SK-N-SH treated with all-trans-retinoic acid at 6 μM for 48 hours (cell line): Measurements from ENCODE around the gene LY6G5C.

Experiments
- ATAC-seq: fragments of 200-7000 bp; cut with Tn5 transposase; 3 replicates; pipeline ENCODE4 v1.9.1; 2020; ENCODE audit warnings: mild to moderate bottlenecking, moderate library complexity
- BACH2 ChIP-seq: fragments of 250-450 bp; sonication (Bioruptor Pico); IDR thresholded peaks from 2 replicates; pipeline ENCODE4 v1.9.0; 2021; ENCODE audit warnings: mild to moderate bottlenecking, borderline replicate concordance
- CSDC2 ChIP-seq: fragments of 250-450 bp; sonication (Bioruptor Pico); IDR thresholded peaks from 2 replicates; pipeline ENCODE4 v1.5.0; 2020; ENCODE audit warnings: mild to moderate bottlenecking, moderate library complexity
- ESRRG ChIP-seq: fragments of 250-450 bp; sonication (Bioruptor Pico); IDR thresholded peaks from 2 replicates; pipeline ENCODE4 v1.6.1; 2021; ENCODE audit warnings: mild to moderate bottlenecking
- GLIS3 ChIP-seq: fragments of 250-450 bp; sonication (Bioruptor Pico); IDR thresholded peaks from 2 replicates; pipeline ENCODE4 v1.5.0; 2020; ENCODE audit warnings: mild to moderate bottlenecking, moderate library complexity
- ISL1 ChIP-seq: fragments of 250-450 bp; sonication (Bioruptor Pico); IDR thresholded peaks from 2 replicates; pipeline ENCODE4 v2.1.2; 2022; ENCODE audit warnings: mild to moderate bottlenecking, moderate library complexity
- PPARA ChIP-seq: fragments of 250-450 bp; sonication (Bioruptor Pico); IDR thresholded peaks from 2 replicates; pipeline ENCODE4 v1.5.0; 2020; ENCODE audit warnings: mild to moderate bottlenecking, borderline replicate concordance
- RARB ChIP-seq: fragments of 250-450 bp; sonication (Bioruptor Pico); IDR thresholded peaks from 2 replicates; pipeline ENCODE4 v1.8.0; 2021; ENCODE audit warnings: mild to moderate bottlenecking, moderate library complexity
- SNAI2 ChIP-seq: fragments of 250-450 bp; sonication (Bioruptor Pico); IDR thresholded peaks from 2 replicates; pipeline ENCODE4 v1.5.0; 2020; ENCODE audit warnings: mild to moderate bottlenecking, moderate library complexity
- TCF4 ChIP-seq: fragments of 250-450 bp; sonication (Bioruptor Pico); IDR thresholded peaks from 2 replicates; pipeline ENCODE4 v1.8.0; 2021; ENCODE audit warnings: mild to moderate bottlenecking, moderate library complexity, borderline replicate concordance
- TOX ChIP-seq: fragments of 250-450 bp; sonication (Bioruptor Pico); IDR thresholded peaks from 2 replicates; pipeline ENCODE4 v1.8.0; 2021; ENCODE audit warnings: mild to moderate bottlenecking, moderate library complexity, borderline replicate concordance
- ZC3H10 ChIP-seq: fragments of 250-450 bp; sonication (Bioruptor Pico); IDR thresholded peaks from 2 replicates; pipeline ENCODE4 v1.5.1; 2021; ENCODE audit warnings: mild to moderate bottlenecking, moderate library complexity
- ZFP3 ChIP-seq: fragments of 250-450 bp; sonication (Bioruptor Pico); IDR thresholded peaks from 2 replicates; pipeline ENCODE4 v1.5.0; 2020; ENCODE audit warnings: mild to moderate bottlenecking, moderate library complexity
- ZFP30 ChIP-seq: fragments of 450-650 bp; formaldehyde crosslinking; IDR thresholded peaks from 2 replicates; pipeline ENCODE4 v1.5.0; 2022; ENCODE audit warnings: mild to moderate bottlenecking, moderate library complexity
- ZNF565 ChIP-seq: fragments of 450-650 bp; formaldehyde crosslinking; conservative IDR thresholded peaks from 2 replicates; pipeline ENCODE4 v1.5.0; 2020; ENCODE audit warnings: low read depth, mild to moderate bottlenecking, moderate library complexity
- ZNF70 ChIP-seq: fragments of 450-650 bp; formaldehyde crosslinking; IDR thresholded peaks from 2 replicates; pipeline ENCODE4 v1.5.0; 2020; ENCODE audit warnings: mild to moderate bottlenecking, moderate library complexity
- ZNF8 ChIP-seq: fragments of 450-650 bp; formaldehyde crosslinking; IDR thresholded peaks from 2 replicates; pipeline ENCODE4 v1.5.0; 2020; ENCODE audit warnings: mild to moderate bottlenecking, moderate library complexity
- TF ChIP-seq, protein P1 (sequence below): fragments of 250-450 bp; sonication (Bioruptor Pico); IDR thresholded peaks from 2 replicates; pipeline ENCODE4 v1.5.1; 2021; ENCODE audit warnings: mild to moderate bottlenecking, moderate library complexity
- TF ChIP-seq, protein P2 (sequence below): fragments of 250-450 bp; sonication (Bioruptor Pico); IDR thresholded peaks from 2 replicates; pipeline ENCODE4 v1.8.0; 2020; ENCODE audit warnings: mild to moderate bottlenecking, moderate library complexity, borderline replicate concordance
- TF ChIP-seq, protein P3 (sequence below): fragments of 250-450 bp; sonication (Bioruptor Pico); IDR thresholded peaks from 2 replicates; pipeline ENCODE4 v1.5.0; 2020; ENCODE audit warnings: mild to moderate bottlenecking, moderate library complexity
- TF ChIP-seq, protein P4 (sequence below): fragments of 250-450 bp; sonication (Bioruptor Pico); IDR thresholded peaks from 2 replicates; pipeline ENCODE4 v1.8.0; 2021; ENCODE audit warnings: low read depth, mild to moderate bottlenecking, moderate library complexity, borderline replicate concordance
- TF ChIP-seq, protein P5 (sequence below): fragments of 250-450 bp; sonication (Bioruptor Pico); IDR thresholded peaks from 2 replicates; pipeline ENCODE4 v1.5.1; 2020; ENCODE audit warnings: low read depth, mild to moderate bottlenecking, moderate library complexity

The LY6G5C gene

DNA sequence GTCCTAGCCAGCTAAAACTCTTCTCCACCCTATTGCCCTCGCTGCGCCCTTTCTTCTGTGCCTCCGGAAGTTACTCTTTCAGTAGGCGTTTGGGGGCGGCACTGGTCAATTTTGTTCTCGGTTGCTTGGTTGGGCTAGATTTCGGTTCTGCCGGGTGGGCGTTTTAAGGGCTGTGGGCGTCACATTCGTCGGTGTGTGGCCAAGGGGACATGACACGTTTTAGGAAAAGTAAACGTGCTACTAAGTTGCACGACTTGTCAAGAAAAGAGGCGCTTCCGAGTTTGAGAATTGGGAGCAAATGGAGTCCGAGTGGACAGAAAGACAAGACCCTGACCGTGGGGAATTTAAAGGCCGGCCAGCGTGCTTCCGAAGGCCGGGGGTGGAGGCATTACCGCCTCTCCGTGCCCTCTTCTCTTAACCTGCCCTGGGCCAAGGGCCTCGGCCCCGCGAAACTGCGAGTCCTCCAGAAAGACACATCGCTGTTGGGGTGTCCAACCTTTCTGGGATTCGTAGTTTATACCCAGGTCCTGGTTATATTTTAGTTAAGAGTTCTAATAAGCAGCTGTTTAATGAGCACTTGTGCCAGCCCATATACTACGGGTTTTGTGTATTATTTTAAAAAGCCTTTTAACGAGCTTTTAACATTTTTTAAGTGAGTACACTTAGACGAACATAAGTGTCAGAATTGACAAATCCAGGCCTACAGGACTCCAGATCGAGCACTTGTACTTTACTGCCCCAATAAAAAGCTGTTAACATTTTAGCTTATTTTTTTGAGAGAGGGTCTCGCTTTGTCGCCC, 27.7 kb downstream of the LY6G5C start (continued):
- TF ChIP-seq, protein P1, sequence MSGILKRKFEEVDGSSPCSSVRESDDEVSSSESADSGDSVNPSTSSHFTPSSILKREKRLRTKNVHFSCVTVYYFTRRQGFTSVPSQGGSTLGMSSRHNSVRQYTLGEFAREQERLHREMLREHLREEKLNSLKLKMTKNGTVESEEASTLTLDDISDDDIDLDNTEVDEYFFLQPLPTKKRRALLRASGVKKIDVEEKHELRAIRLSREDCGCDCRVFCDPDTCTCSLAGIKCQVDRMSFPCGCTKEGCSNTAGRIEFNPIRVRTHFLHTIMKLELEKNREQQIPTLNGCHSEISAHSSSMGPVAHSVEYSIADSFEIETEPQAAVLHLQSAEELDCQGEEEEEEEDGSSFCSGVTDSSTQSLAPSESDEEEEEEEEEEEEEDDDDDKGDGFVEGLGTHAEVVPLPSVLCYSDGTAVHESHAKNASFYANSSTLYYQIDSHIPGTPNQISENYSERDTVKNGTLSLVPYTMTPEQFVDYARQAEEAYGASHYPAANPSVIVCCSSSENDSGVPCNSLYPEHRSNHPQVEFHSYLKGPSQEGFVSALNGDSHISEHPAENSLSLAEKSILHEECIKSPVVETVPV, result no peak
- TF ChIP-seq BACH2, result no peak
- no peak for TF ChIP-seq ISL1 (CRISPR knock-in tag)
- TF ChIP-seq, all 23 proteins: peak for 0

- peak; percentile 82 for ATAC-seq
- TF ChIP-seq ZFP3 (CRISPR knock-in tag), result no peak
- no peak for TF ChIP-seq CSDC2 (CRISPR knock-in tag)
- TF ChIP-seq, protein P2, sequence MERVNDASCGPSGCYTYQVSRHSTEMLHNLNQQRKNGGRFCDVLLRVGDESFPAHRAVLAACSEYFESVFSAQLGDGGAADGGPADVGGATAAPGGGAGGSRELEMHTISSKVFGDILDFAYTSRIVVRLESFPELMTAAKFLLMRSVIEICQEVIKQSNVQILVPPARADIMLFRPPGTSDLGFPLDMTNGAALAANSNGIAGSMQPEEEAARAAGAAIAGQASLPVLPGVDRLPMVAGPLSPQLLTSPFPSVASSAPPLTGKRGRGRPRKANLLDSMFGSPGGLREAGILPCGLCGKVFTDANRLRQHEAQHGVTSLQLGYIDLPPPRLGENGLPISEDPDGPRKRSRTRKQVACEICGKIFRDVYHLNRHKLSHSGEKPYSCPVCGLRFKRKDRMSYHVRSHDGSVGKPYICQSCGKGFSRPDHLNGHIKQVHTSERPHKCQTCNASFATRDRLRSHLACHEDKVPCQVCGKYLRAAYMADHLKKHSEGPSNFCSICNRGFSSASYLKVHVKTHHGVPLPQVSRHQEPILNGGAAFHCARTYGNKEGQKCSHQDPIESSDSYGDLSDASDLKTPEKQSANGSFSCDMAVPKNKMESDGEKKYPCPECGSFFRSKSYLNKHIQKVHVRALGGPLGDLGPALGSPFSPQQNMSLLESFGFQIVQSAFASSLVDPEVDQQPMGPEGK, result no peak
- TF ChIP-seq RARB (CRISPR knock-in tag), result no peak
- TF ChIP-seq ZFP30 (CRISPR knock-in tag), result no peak
- TF ChIP-seq ESRRG (CRISPR knock-in tag), result no peak
- TF ChIP-seq, protein P3, sequence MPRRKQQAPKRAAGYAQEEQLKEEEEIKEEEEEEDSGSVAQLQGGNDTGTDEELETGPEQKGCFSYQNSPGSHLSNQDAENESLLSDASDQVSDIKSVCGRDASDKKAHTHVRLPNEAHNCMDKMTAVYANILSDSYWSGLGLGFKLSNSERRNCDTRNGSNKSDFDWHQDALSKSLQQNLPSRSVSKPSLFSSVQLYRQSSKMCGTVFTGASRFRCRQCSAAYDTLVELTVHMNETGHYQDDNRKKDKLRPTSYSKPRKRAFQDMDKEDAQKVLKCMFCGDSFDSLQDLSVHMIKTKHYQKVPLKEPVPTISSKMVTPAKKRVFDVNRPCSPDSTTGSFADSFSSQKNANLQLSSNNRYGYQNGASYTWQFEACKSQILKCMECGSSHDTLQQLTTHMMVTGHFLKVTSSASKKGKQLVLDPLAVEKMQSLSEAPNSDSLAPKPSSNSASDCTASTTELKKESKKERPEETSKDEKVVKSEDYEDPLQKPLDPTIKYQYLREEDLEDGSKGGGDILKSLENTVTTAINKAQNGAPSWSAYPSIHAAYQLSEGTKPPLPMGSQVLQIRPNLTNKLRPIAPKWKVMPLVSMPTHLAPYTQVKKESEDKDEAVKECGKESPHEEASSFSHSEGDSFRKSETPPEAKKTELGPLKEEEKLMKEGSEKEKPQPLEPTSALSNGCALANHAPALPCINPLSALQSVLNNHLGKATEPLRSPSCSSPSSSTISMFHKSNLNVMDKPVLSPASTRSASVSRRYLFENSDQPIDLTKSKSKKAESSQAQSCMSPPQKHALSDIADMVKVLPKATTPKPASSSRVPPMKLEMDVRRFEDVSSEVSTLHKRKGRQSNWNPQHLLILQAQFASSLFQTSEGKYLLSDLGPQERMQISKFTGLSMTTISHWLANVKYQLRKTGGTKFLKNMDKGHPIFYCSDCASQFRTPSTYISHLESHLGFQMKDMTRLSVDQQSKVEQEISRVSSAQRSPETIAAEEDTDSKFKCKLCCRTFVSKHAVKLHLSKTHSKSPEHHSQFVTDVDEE (CRISPR knock-in tag), result no peak
- TF ChIP-seq SNAI2 (CRISPR knock-in tag), result no peak
- TF ChIP-seq TOX (CRISPR knock-in tag), result no peak
- TF ChIP-seq, protein P4, sequence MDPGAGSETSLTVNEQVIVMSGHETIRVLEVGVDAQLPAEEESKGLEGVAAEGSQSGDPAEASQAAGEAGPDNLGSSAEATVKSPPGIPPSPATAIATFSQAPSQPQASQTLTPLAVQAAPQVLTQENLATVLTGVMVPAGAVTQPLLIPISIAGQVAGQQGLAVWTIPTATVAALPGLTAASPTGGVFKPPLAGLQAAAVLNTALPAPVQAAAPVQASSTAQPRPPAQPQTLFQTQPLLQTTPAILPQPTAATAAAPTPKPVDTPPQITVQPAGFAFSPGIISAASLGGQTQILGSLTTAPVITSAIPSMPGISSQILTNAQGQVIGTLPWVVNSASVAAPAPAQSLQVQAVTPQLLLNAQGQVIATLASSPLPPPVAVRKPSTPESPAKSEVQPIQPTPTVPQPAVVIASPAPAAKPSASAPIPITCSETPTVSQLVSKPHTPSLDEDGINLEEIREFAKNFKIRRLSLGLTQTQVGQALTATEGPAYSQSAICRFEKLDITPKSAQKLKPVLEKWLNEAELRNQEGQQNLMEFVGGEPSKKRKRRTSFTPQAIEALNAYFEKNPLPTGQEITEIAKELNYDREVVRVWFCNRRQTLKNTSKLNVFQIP (CRISPR knock-in tag), result no peak
- TF ChIP-seq, protein P5, sequence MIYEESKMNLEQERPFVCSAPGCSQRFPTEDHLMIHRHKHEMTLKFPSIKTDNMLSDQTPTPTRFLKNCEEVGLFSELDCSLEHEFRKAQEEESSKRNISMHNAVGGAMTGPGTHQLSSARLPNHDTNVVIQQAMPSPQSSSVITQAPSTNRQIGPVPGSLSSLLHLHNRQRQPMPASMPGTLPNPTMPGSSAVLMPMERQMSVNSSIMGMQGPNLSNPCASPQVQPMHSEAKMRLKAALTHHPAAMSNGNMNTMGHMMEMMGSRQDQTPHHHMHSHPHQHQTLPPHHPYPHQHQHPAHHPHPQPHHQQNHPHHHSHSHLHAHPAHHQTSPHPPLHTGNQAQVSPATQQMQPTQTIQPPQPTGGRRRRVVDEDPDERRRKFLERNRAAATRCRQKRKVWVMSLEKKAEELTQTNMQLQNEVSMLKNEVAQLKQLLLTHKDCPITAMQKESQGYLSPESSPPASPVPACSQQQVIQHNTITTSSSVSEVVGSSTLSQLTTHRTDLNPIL (CRISPR knock-in tag), result no peak
- TF ChIP-seq GLIS3 (CRISPR knock-in tag), result no peak
- no peak for TF ChIP-seq ZNF70 (CRISPR knock-in tag)
- TF ChIP-seq, protein P1, result no peak
- TF ChIP-seq TCF4 (CRISPR knock-in tag), result no peak
- TF ChIP-seq ZNF8 (CRISPR knock-in tag), result no peak
- TF ChIP-seq ZNF565 (CRISPR knock-in tag), result no peak
- TF ChIP-seq ZC3H10 (CRISPR knock-in tag), result no peak
- TF ChIP-seq PPARA (CRISPR knock-in tag), result no peak
Measured at GRCh38 chr6:31651602-31652191, 29.2 kb downstream of the LY6G5C start.
